K562 (cell line): ENCODE measurements around the gene WBP1L.
"Not testable (repeated sequence)": the region's sequence is repeated elsewhere in the genome, so short reads cannot be mapped to it uniquely, and the experiment has no call there.

Experiments used
- ELF1 ChIP-seq: fragments of 200-800 bp; sonication (Bioruptor generic); IDR thresholded peaks from 2 replicates; pipeline ENCODE4 v1.6.1; 2016; ENCODE audit warnings: missing genetic modification characterization, missing compliant biosample characterization
- SAFB2 ChIP-seq: fragments of 200-400 bp; formaldehyde crosslinking; IDR thresholded peaks from 2 replicates; pipeline ENCODE4 v1.6.1; 2018; ENCODE audit warnings: borderline replicate concordance, low read length, low read depth, moderate library complexity; ENCODE audit not compliant: severe bottlenecking
- ZNF311 ChIP-seq: fragments of 250-450 bp; sonication (Bioruptor Pico); IDR thresholded peaks from 2 replicates; pipeline ENCODE4 v1.4.0; 2020; ENCODE audit warnings: mild to moderate bottlenecking, moderate library complexity
- TF ChIP-seq, protein P1 (sequence below), 2 experiments: fragments of 250-450 bp in 1 of 2; fragments of 450-650 bp in 1 of 2; sonication (Bioruptor Pico) in 1 of 2; IDR thresholded peaks; 2 replicates each; pipeline versions ENCODE4 v1.6.1 to v1.8.0; 2016 to 2021; ENCODE audit warnings: mild to moderate bottlenecking in 2 of 2, moderate library complexity in 2 of 2, missing compliant biosample characterization in 1 of 2, missing genetic modification characterization in 1 of 2
- TF ChIP-seq, protein P2 (sequence below): fragments of 450-650 bp; formaldehyde crosslinking; IDR thresholded peaks from 2 replicates; pipeline ENCODE4 v1.4.0; 2022; ENCODE audit warnings: mild to moderate bottlenecking, moderate library complexity

DNA sequence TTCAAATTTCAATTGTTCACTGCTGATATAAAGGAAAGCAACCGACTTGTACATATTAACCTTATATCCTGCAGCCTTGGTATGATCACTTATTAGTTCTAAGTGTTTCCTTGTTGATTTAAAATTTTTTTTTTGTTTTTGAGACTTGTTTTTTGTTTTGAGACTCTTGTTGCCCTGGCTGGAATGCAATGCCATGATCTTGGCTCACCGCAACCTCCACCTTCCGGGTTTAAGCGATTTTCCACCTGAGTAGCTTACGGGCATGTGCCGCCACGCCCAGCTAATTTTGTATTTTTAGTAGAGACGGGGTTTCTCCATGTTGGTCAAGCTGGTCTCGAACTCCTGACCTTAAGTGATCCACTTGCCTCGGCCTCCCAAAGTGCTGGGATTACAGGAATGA, 48.3 kb upstream of the WBP1L start:
- TF ChIP-seq, protein P1, sequence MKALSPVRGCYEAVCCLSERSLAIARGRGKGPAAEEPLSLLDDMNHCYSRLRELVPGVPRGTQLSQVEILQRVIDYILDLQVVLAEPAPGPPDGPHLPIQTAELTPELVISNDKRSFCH (CRISPR knock-in tag; IDR thresholded peaks at IDR 0.05): not testable (repeated sequence)
- TF ChIP-seq, protein P1 (tag; IDR thresholded peaks at IDR 0.05): not testable (repeated sequence)
- TF ChIP-seq, protein P2, sequence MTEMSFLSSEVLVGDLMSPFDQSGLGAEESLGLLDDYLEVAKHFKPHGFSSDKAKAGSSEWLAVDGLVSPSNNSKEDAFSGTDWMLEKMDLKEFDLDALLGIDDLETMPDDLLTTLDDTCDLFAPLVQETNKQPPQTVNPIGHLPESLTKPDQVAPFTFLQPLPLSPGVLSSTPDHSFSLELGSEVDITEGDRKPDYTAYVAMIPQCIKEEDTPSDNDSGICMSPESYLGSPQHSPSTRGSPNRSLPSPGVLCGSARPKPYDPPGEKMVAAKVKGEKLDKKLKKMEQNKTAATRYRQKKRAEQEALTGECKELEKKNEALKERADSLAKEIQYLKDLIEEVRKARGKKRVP (CRISPR knock-in tag): not testable (repeated sequence)
- not testable (repeated sequence) for TF ChIP-seq ELF1 (tag); SAFB2; ZNF311 (CRISPR knock-in tag)
